K562 (cell line): ENCODE results near the gene SLC10A2.

Experiments
- CTCF ChIP-seq, 3 experiments: IDR thresholded peaks in 2 of 3; conservative IDR thresholded peaks in 1 of 3; 2 replicates each; pipeline ENCODE4 v1.5.1; 2011 to 2012; ENCODE audit warnings: low read length in 3 of 3, mild to moderate bottlenecking in 3 of 3, control low read depth in 2 of 3, improper control_type of control experiment in 1 of 3, inconsistent platforms in 1 of 3, low read depth in 1 of 3, mixed read lengths in 1 of 3, moderate library complexity in 1 of 3; ENCODE audit not compliant: insufficient read depth in 2 of 3
- NBN ChIP-seq: fragments of 450-650 bp; IDR thresholded peaks from 2 replicates; pipeline ENCODE4 v1.6.1; 2016; ENCODE audit warnings: low read depth, mild to moderate bottlenecking
- ZNF263 ChIP-seq: sonication (generic); formaldehyde crosslinking; IDR thresholded peaks from 2 replicates; pipeline ENCODE4 v1.8.0; 2022; ENCODE audit warnings: mild to moderate bottlenecking, missing genetic modification reagents, borderline replicate concordance

GRCh38 chr13:103098535-103098934, 32.3 kb upstream of the SLC10A2 start:
- TF ChIP-seq NBN (no peak), ZNF263 (CRISPR knock-in tag) (no peak), CTCF (IDR thresholded peaks at IDR 0.05 in 2 of 3, conservative IDR thresholded peaks at IDR 0.05 in 1 of 3; ENCODE audit: insufficient read depth in 2 of 3, low read depth in 1 of 3, low read length in 3 of 3) (no peak)
